GM19099 (cell line): ENCODE measurements around the gene PLEKHA6.

Experiments
- POLR2A ChIP-seq: IDR thresholded peaks from 3 replicates; pipeline ENCODE4 v1.6.1; 2011; ENCODE audit warnings: low read depth; ENCODE audit not compliant: insufficient read length; ENCODE audit errors: extremely low read depth

Gene PLEKHA6

GRCh38 chr1:204264805-204265204 is 94.9 kb downstream of the PLEKHA6 start:
- no peak for TF ChIP-seq POLR2A

- no peak for TF ChIP-seq POLR2A
Observed at GRCh38 chr1:204263254-204263910, 96.3 kb downstream of the PLEKHA6 start.

DNA sequence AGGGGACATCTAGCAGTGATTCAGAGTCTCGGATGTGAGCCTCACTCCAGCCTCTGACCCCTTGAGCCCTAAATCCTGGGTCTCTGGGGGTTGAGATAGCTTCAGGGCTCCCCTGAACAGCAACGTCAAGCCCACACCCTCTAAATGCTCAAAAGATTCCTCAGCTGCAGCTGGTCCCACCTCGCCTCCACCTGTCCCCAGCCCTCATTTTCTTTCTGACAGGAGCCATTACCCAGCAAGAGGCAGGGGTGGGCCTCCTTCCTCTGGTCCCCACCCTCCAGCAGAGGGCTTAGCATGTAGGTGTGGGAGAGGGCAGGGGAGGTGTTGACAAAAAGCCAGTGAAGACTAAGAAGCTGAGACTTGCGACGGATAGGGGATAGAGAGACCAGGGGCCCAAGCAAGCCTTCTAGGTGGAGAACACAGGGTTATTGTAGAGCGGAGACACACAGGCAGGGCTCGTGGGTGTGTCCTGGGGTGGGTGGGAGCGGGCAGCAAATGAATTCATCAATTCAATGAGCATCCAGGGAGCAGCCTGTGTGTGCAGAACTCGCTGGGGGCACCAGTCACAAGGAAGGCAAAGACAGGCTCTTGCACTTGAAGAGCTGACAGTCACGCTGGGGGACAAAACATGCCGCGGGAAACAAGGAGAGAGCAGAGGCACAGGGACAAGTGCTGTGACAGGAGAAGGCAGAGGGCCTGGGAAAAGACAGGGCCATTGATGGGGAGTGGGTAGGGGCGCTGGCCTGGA is 97.0 kb downstream of the PLEKHA6 start:
- TF ChIP-seq POLR2A = no peak

- TF ChIP-seq POLR2A = no peak
Observed at GRCh38 chr1:204261746-204262505, 97.8 kb downstream of the PLEKHA6 start.

GRCh38 chr1:204261266-204261665 is 98.5 kb downstream of the PLEKHA6 start:
- TF ChIP-seq POLR2A = no peak

DNA sequence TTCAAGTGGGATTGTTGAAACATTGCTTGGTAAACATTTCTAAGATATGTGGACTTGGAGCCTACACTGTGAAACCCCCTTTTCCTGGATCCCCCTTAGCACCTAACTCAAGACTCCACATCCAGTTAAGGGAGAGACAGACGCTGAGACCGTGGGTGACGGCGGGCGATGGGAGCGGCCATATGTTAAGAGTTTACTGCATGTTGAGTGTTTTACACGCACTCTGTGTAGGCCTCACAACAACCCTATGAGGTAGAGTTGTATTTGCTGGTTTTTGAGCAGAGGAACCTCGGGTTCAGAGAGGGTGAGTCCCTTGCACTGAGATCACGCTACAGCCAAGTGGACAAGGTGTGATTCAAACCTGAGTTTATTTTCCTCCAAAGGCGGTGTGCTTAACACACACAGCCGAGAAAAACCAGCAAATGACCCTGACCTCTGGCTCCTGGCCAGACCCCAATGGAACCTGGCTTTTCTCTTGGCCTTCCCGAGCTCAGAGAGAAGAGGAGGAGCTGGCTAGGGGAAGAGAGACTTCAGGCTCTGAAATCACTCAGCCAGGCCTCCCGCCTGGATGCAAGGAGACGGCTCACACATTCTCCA is 99.0 kb downstream of the PLEKHA6 start:
- no peak for TF ChIP-seq POLR2A

DNA sequence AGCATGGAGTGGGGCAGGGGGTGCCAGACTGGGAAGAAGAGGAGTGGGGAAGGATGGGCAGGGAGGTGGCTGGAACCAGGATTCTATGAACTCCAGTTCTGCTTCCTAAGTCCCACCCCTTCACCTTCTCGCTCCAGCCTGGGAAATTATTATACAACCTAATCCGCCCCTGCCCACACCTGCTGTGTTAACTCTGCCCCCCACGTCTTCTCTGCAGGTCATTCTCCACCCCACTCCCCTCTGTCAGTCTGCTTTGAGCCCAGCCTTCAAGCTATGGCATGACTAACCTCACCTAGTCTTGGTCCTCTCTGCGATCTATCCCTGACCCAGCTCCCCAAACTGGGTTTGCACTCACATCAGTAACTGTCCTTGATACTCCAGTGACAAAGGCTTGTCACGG is 99.9 kb downstream of the PLEKHA6 start:
- TF ChIP-seq POLR2A = no peak

DNA sequence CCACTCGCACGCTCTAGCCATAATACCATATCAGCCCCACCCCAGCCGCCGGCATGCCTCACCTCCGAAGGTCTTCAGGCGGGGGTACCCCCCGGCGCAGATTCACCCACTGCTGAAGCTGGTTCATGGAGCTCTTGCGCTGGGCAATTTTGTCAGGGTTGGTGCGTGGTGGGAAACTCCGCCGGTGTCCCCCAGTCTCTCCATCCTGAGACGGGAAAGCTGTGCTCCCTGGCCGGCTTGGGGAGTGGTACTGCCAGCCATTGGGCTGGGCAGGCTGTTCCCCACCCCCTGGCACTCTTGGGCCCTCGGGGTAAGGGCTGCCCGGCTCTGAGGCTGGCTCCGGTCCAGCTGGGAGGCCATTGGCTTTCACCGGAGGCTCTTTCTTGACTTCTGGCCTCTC is 100.5 kb downstream of the PLEKHA6 start:
- TF ChIP-seq POLR2A = no peak

- TF ChIP-seq POLR2A = no peak
Observed at GRCh38 chr1:204258213-204259115, 101.3 kb downstream of the PLEKHA6 start.

- no peak for TF ChIP-seq POLR2A
Observed at GRCh38 chr1:204257446-204257845, 102.3 kb downstream of the PLEKHA6 start.

DNA sequence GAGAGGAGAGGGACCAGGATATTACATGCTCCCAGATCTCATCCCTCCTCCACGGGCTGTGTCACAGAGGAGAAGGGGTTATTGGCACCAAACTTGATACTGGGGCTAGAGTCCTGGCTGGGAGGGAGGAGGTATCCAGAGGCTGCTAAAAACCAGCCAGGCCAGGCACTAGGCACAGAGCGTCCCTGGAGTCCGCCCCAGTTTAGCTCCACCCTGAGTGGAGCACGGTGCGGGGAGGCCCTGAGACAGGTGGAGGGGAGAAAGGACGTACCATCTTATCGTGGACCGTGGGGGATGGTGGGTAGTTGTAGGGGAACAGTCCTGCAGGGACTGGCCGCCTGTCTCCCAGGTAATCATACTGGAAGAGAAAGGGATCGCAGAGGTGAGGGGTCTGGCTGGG is 103.2 kb downstream of the PLEKHA6 start:
- no peak for TF ChIP-seq POLR2A

DNA sequence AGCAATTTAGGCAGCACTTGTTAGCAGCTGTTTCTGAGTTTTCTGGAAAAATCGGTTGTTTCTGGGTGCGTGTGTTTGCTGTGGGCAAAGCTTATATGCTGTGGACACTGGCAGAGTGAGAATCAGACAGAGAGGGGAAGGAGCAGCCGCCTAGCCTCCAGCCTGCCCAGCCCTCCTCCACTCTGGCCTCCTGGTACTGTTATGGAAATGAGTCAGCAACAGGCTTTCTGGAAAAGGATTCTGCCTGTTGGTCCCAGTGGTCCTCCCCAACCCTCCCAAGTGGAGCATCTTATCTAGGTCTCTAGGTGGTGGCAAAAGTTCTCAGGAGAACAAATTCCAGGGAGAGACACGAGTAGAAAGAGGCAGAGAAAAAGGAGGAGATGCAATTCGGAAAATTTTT is 103.8 kb downstream of the PLEKHA6 start:
- no peak for TF ChIP-seq POLR2A

GRCh38 chr1:204255225-204255624 is 104.5 kb downstream of the PLEKHA6 start:
- no peak for TF ChIP-seq POLR2A

GRCh38 chr1:204254031-204254661 is 105.6 kb downstream of the PLEKHA6 start:
- TF ChIP-seq POLR2A = no peak

GRCh38 chr1:204251926-204252689 is 107.6 kb downstream of the PLEKHA6 start:
- TF ChIP-seq POLR2A = no peak
